Stimulated activated CD8-positive, alpha-beta memory T cell treated with anti-CD3 and anti-CD28 coated beads, Interleukin-12 subunit alpha, Interleukin-12 subunit beta, amount 100 ng/mL, for 24 hours (primary cell): ENCODE results near the gene RHO.

Experiments
- DNase-seq: peaks from one replicate; pipeline ENCODE4 v3.0.0-alpha.2; 2020; ENCODE audit errors: extremely low read depth

The RHO gene

GRCh38 chr3:129559565-129560079 lies 31.2 kb downstream of the RHO start:
- DNase-seq: no peak

GRCh38 chr3:129560269-129560787 lies 31.9 kb downstream of the RHO start:
- DNase-seq: no peak

- no peak for DNase-seq
These were observed 32.6 kb downstream of the RHO start for GRCh38 chr3:129560911-129561594.

- no peak for DNase-seq
These were observed 33.3 kb downstream of the RHO start for GRCh38 chr3:129561619-129562248.

GRCh38 chr3:129562803-129563202 lies 34.4 kb downstream of the RHO start:
- DNase-seq: no peak

GRCh38 chr3:129563332-129563731 lies 34.9 kb downstream of the RHO start:
- no peak for DNase-seq

GRCh38 chr3:129563850-129564535 lies 35.6 kb downstream of the RHO start:
- no peak for DNase-seq

GRCh38 chr3:129564981-129565644 lies 36.7 kb downstream of the RHO start:
- no peak for DNase-seq

GRCh38 chr3:129565902-129566301 lies 37.5 kb downstream of the RHO start:
- no peak for DNase-seq

- DNase-seq: no peak
These were observed 38.8 kb downstream of the RHO start for GRCh38 chr3:129567176-129567705.

- DNase-seq: no peak
These were observed 39.5 kb downstream of the RHO start for GRCh38 chr3:129567939-129568338.

- DNase-seq: no peak
These were observed 41.4 kb downstream of the RHO start for GRCh38 chr3:129569856-129570255.

GRCh38 chr3:129571605-129572547 lies 43.4 kb downstream of the RHO start:
- DNase-seq: no peak

GRCh38 chr3:129572603-129573002 lies 44.2 kb downstream of the RHO start:
- DNase-seq: no peak

GRCh38 chr3:129573493-129573892 lies 45.1 kb downstream of the RHO start:
- no peak for DNase-seq

GRCh38 chr3:129574206-129574605 lies 45.8 kb downstream of the RHO start:
- DNase-seq: no peak

GRCh38 chr3:129575233-129575996 lies 47.0 kb downstream of the RHO start:
- DNase-seq: no peak

- no peak for DNase-seq
These were observed 47.6 kb downstream of the RHO start for GRCh38 chr3:129575997-129576384.

- DNase-seq: peak; percentile 15
These were observed 48.3 kb downstream of the RHO start for GRCh38 chr3:129576514-129577352.
